Suprapubic skin (tissue), 4 donors: ENCODE measurements around the gene ALKBH2. TPM values are rescaled to one million over a fixed set of nuclear protein-coding genes. Genes with fewer than 3 reads are reported as not detected.

ENCODE experiments used
- DNase-seq, 2 donors: peaks; one replicate each; pipeline ENCODE4 v3.0.0-alpha.2; 2019; ENCODE audit warnings: low spot score in 2 of 2
- H3K27ac ChIP-seq: fragments of 200-600 bp; sonication (generic); one replicate; pipeline ENCODE4 v1.5.1; 2019
- H3K27me3 ChIP-seq: fragments of 200-600 bp; sonication (generic); one replicate; pipeline ENCODE4 v1.5.1; 2019
- H3K36me3 ChIP-seq: fragments of 200-600 bp; sonication (generic); one replicate; pipeline ENCODE4 v1.5.1; 2019
- H3K4me1 ChIP-seq: fragments of 200-600 bp; sonication (generic); one replicate; pipeline ENCODE4 v1.5.1; 2019
- H3K4me3 ChIP-seq: fragments of 200-600 bp; sonication (generic); one replicate; pipeline ENCODE4 v1.5.1; 2019; ENCODE audit warnings: mild to moderate bottlenecking
- H3K9me3 ChIP-seq: fragments of 200-600 bp; sonication (generic); one replicate; pipeline ENCODE4 v1.5.1; 2019
- CTCF ChIP-seq, 2 donors: fragments of 200-600 bp in 1 of 2; fragments of 450-650 bp in 1 of 2; sonication (generic) in 1 of 2; IDR thresholded peaks; one replicate each; pipeline ENCODE4 v1.5.1; 2016 to 2019; ENCODE audit warnings: antibody characterized with exemption in 2 of 2, mild to moderate bottlenecking in 1 of 2, moderate library complexity in 1 of 2
- EP300 ChIP-seq: sonication (generic); formaldehyde crosslinking; IDR thresholded peaks from one replicate; pipeline ENCODE4 v1.6.1; 2017; ENCODE audit warnings: antibody characterized with exemption
- POLR2A ChIP-seq, 2 donors: fragments of 450-650 bp; IDR thresholded peaks; one replicate each; pipeline ENCODE4 v1.6.1; 2017; ENCODE audit warnings: antibody characterized with exemption in 2 of 2, mild to moderate bottlenecking in 2 of 2, moderate library complexity in 2 of 2
- POLR2AphosphoS5 ChIP-seq, 3 donors: sonication (generic); formaldehyde crosslinking; IDR thresholded peaks; one replicate each; pipeline ENCODE4 v1.6.1; 2017; ENCODE audit warnings: antibody characterized with exemption in 3 of 3
- WGBS: methylation state at CpG from one replicate; pipeline ENCODE4 v1.1.5; 2018; 5-methylcytosine and 5-hydroxymethylcytosine counted together
- total RNA-seq, 4 donors: library from RNA; depleted of rRNA; stranded (reverse); fragments of >200 nt; gene quantifications; one replicate each; pipeline ENCODE4 v1.1.0, GENCODE V29; 2016

The ALKBH2 gene
- total RNA-seq, 4 donors from 2014 or later = 18.8 to 36.0 (median 22.1) TPM

DNA sequence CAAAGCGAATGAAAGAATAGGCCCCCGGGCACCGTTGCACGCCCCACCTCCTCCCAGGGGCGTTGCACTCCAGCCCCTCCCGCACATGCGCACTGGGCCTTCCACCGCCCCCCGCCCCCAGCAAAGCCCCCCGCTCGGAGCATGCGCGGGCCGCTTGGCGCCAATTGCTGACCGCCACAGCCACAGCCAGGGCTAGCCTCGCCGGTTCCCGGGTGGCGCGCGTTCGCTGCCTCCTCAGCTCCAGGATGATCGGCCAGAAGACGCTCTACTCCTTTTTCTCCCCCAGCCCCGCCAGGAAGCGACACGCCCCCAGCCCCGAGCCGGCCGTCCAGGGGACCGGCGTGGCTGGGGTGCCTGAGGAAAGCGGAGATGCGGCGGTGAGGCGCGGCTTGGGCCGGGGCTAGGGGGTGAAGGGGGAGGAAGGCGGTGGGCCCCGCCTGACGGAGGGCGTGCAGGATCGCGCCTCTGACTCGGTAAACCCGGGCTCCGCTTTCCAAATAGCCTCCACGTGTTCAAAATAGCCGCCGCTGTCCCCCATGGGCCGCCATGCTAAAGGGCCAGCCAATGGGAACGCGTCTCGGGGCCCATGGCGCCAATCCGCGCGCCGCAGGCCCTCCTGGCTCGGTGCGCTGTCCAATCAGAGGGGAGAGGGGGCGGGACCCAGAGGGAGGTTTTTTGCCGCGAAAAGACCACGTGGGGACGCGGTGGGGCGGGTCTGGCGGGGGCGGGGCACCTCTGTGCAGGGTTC is 4.3 kb upstream of the ALKBH2 start, which contains the start of gene UNG:
Gene UNG, plus strand, starts transcription at position 163 of the 748 bp plus-strand sequence. Its CDS starts 83 bp downstream, at position 246.
- peak; percentile 98 to 99 for DNase-seq
- H3K27ac ChIP-seq = peak within 1 kb of the TSS; percentile 89
- H3K4me1 ChIP-seq = peaks cover 43% of the 10 kb centered on the region
- H3K4me3 ChIP-seq = peak within 1 kb of the TSS; percentile 63
- TF ChIP-seq EP300 (no peak), POLR2A (IDR thresholded peaks at IDR 0.05) (no peak), POLR2AphosphoS5 (IDR thresholded peaks at IDR 0.05) (peak in 1 of 3 donors; percentile 22), CTCF (IDR thresholded peaks at IDR 0.05) (no peak)
- H3K27me3 ChIP-seq = no peaks in the 10 kb centered on the region
- WGBS = no CpG with 5 or more reads among the region's 71 CpGs
- peaks cover 11% of the 10 kb centered on the region for H3K36me3 ChIP-seq
- H3K9me3 ChIP-seq = no peaks in the 10 kb centered on the region

DNA sequence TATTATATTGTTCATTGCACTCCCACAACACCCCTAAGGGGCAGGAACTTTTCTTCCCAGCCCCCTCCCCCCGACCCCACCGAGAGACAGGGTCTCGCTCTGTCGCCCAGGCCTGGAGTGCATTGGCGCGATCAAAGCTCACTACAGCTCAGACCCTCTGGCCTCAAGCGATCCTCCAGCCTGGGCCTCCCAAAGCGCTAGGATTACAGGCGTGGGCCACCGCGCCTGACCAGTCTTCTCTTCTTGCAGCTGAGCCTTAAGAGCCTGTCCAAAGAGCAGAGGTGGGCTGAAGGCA is 3.8 kb upstream of the ALKBH2 start:
- peak overlapping the region; percentile 63 for H3K4me3 ChIP-seq

DNA sequence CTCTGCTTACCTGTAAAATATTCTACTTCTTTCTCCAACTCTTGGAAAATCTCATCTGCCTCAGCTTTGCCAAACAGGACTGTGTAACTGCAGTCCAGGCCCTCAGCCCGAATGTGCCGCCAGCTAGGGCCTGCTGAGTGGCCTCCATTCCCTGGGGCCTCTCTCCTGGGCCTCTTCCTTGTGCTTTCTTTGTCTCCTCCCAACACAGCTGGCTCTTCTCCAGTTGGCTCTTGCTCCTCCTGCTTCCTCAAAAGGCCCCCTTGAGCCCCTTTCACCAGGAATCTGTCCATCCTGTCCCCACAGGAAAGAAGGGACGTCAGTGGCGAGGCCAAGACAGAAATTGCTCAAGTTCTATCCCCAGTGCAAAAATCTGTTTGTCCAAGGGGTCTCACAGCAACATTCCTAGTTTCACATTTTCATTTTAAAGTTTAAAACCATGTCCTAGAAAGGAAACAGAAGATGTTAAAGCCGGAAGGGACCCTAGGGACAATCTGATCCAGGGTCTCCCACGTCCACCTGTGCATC is 713 bp downstream of the ALKBH2 start:
- Histone ChIP-seq H3K27ac (peak overlapping the region; percentile 62), H3K9me3 (no peaks in the 10 kb centered on the region), H3K4me3 (peak overlapping the region; percentile 56), H3K27me3 (no peaks in the 10 kb centered on the region), H3K4me1 (peaks cover 30% of the 10 kb centered on the region), H3K36me3 (peaks cover 33% of the 10 kb centered on the region)
- DNase-seq = peak in 1 of 2 donors; percentile 57
- TF ChIP-seq POLR2A (IDR thresholded peaks at IDR 0.05) (no peak), POLR2AphosphoS5 (IDR thresholded peaks at IDR 0.05) (no peak), CTCF (IDR thresholded peaks at IDR 0.05) (no peak), EP300 (no peak)
- 43% methylated on average over 6 of the region's 6 CpGs for WGBS

More for the DNA sequence above, 3.8 kb upstream of the ALKBH2 start:
- H3K27ac ChIP-seq = no peak overlapping the region
- peaks cover 48% of the 10 kb centered on the region for H3K4me1 ChIP-seq
- no peaks in the 10 kb centered on the region for H3K27me3 ChIP-seq
- peaks cover 8% of the 10 kb centered on the region for H3K36me3 ChIP-seq
- no peak for DNase-seq
- no peaks in the 10 kb centered on the region for H3K9me3 ChIP-seq
- WGBS = 49% methylated on average over 6 of the region's 11 CpGs
- no peak for TF ChIP-seq POLR2AphosphoS5 (IDR thresholded peaks at IDR 0.05)
- no peak for TF ChIP-seq POLR2A (IDR thresholded peaks at IDR 0.05)
- TF ChIP-seq EP300 = no peak
- no peak for TF ChIP-seq CTCF (IDR thresholded peaks at IDR 0.05)

GRCh38 chr12:109089683-109090082 is 3.6 kb downstream of the ALKBH2 start:
- H3K9me3 ChIP-seq = no peaks in the 10 kb centered on the region
- no peak overlapping the region for H3K4me3 ChIP-seq
- no peak overlapping the region for H3K27ac ChIP-seq
- no peak for TF ChIP-seq CTCF (IDR thresholded peaks at IDR 0.05)
- no peak for TF ChIP-seq POLR2A (IDR thresholded peaks at IDR 0.05)
- no peak for TF ChIP-seq POLR2AphosphoS5 (IDR thresholded peaks at IDR 0.05)
- TF ChIP-seq EP300 = no peak
- H3K4me1 ChIP-seq = peaks cover 24% of the 10 kb centered on the region
- WGBS = 89% methylated on average over 5 of the region's 7 CpGs
- H3K36me3 ChIP-seq = peaks cover 61% of the 10 kb centered on the region
- DNase-seq = no peak
- no peaks in the 10 kb centered on the region for H3K27me3 ChIP-seq

GRCh38 chr12:109088818-109089217 is 4.5 kb downstream of the ALKBH2 start:
- no peak for TF ChIP-seq POLR2A (IDR thresholded peaks at IDR 0.05)
- no peak for TF ChIP-seq CTCF (IDR thresholded peaks at IDR 0.05)
- TF ChIP-seq EP300 = no peak
- no peak for TF ChIP-seq POLR2AphosphoS5 (IDR thresholded peaks at IDR 0.05)
- peaks cover 70% of the 10 kb centered on the region for H3K36me3 ChIP-seq

More at GRCh38 chr12:109088818-109089217, 4.5 kb downstream of the ALKBH2 start:
- 84% methylated on average over 6 of the region's 6 CpGs for WGBS
- H3K27ac ChIP-seq = no peak overlapping the region
- no peaks in the 10 kb centered on the region for H3K9me3 ChIP-seq
- no peaks in the 10 kb centered on the region for H3K27me3 ChIP-seq
- no peak for DNase-seq
- no peak overlapping the region for H3K4me3 ChIP-seq
- peaks cover 22% of the 10 kb centered on the region for H3K4me1 ChIP-seq
